K562 (cell line): ENCODE results near the gene OR4D9.

Experiments
- ELF4 ChIP-seq: fragments of 450-650 bp; formaldehyde crosslinking; IDR thresholded peaks from 2 replicates; pipeline ENCODE4 v1.4.0; 2022; ENCODE audit warnings: missing genetic modification characterization
- GATAD2B ChIP-seq: fragments of 450-650 bp; IDR thresholded peaks from 2 replicates; pipeline ENCODE4 v1.6.1; 2017; ENCODE audit warnings: mild to moderate bottlenecking, borderline replicate concordance
- MYNN ChIP-seq, 2 experiments: sonication (generic); formaldehyde crosslinking in 1 of 2; IDR thresholded peaks; 2 replicates each; pipeline versions ENCODE4 v1.5.0 to v1.6.1; 2016 to 2020; ENCODE audit warnings: antibody characterized with exemption in 1 of 2, missing genetic modification reagents in 1 of 2
- TF ChIP-seq, protein P1 (sequence below): sonication (generic); formaldehyde crosslinking; IDR thresholded peaks from 2 replicates; pipeline ENCODE4 v1.8.1; 2023; ENCODE audit warnings: mild to moderate bottlenecking, missing genetic modification reagents
- TF ChIP-seq, protein P2 (sequence below), 3 experiments: IDR thresholded peaks in 2 of 3; conservative IDR thresholded peaks in 1 of 3; 2 replicates each; pipeline ENCODE4 v1.5.1; 2011 to 2012; ENCODE audit warnings: low read length in 3 of 3, mild to moderate bottlenecking in 3 of 3, control low read depth in 2 of 3, improper control_type of control experiment in 1 of 3, inconsistent platforms in 1 of 3, low read depth in 1 of 3, mixed read lengths in 1 of 3, moderate library complexity in 1 of 3; ENCODE audit not compliant: insufficient read depth in 2 of 3
- TF ChIP-seq, protein P3 (sequence below), 2 experiments: fragments of 450-650 bp; formaldehyde crosslinking in 1 of 2; IDR thresholded peaks; 2 replicates each; pipeline versions ENCODE4 v1.4.0 to v1.6.1; 2014 to 2020; ENCODE audit warnings: mild to moderate bottlenecking in 2 of 2, borderline replicate concordance in 1 of 2, low read depth in 1 of 2

DNA sequence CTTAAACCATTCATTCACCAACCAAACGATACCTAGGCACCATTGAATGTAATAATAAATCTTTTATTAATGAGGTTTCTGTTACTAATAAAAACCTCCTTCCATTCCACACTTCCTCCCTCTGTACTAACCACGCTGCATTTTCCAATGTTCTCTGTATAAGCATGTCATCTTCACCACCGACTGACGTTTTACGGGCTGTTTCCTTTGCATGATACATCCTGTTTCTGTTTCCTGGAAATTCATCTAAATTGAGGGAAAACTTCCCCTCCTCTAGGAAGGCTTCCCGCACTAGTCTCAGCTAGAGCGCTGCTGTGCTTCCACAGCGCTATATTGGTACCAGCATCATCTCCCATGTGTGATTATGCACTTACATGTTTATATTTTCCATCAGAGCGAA lies 36.2 kb upstream of the OR4D9 start:
- no peak for TF ChIP-seq ELF4 (CRISPR knock-in tag)
- no peak for TF ChIP-seq MYNN (IDR thresholded peaks at IDR 0.05)
- TF ChIP-seq MYNN (CRISPR knock-in tag; IDR thresholded peaks at IDR 0.05): no peak
- no peak for TF ChIP-seq GATAD2B
- TF ChIP-seq, protein P1, sequence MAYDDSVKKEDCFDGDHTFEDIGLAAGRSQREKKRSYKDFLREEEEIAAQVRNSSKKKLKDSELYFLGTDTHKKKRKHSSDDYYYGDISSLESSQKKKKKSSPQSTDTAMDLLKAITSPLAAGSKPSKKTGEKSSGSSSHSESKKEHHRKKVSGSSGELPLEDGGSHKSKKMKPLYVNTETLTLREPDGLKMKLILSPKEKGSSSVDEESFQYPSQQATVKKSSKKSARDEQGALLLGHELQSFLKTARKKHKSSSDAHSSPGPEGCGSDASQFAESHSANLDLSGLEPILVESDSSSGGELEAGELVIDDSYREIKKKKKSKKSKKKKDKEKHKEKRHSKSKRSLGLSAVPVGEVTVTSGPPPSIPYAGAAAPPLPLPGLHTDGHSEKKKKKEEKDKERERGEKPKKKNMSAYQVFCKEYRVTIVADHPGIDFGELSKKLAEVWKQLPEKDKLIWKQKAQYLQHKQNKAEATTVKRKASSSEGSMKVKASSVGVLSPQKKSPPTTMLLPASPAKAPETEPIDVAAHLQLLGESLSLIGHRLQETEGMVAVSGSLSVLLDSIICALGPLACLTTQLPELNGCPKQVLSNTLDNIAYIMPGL (CRISPR knock-in tag): no peak
- TF ChIP-seq, protein P2, sequence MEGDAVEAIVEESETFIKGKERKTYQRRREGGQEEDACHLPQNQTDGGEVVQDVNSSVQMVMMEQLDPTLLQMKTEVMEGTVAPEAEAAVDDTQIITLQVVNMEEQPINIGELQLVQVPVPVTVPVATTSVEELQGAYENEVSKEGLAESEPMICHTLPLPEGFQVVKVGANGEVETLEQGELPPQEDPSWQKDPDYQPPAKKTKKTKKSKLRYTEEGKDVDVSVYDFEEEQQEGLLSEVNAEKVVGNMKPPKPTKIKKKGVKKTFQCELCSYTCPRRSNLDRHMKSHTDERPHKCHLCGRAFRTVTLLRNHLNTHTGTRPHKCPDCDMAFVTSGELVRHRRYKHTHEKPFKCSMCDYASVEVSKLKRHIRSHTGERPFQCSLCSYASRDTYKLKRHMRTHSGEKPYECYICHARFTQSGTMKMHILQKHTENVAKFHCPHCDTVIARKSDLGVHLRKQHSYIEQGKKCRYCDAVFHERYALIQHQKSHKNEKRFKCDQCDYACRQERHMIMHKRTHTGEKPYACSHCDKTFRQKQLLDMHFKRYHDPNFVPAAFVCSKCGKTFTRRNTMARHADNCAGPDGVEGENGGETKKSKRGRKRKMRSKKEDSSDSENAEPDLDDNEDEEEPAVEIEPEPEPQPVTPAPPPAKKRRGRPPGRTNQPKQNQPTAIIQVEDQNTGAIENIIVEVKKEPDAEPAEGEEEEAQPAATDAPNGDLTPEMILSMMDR (IDR thresholded peaks at IDR 0.05 in 2 of 3, conservative IDR thresholded peaks at IDR 0.05 in 1 of 3; ENCODE audit: insufficient read depth in 2 of 3, low read depth in 1 of 3, low read length in 3 of 3): no peak
- TF ChIP-seq, protein P3, sequence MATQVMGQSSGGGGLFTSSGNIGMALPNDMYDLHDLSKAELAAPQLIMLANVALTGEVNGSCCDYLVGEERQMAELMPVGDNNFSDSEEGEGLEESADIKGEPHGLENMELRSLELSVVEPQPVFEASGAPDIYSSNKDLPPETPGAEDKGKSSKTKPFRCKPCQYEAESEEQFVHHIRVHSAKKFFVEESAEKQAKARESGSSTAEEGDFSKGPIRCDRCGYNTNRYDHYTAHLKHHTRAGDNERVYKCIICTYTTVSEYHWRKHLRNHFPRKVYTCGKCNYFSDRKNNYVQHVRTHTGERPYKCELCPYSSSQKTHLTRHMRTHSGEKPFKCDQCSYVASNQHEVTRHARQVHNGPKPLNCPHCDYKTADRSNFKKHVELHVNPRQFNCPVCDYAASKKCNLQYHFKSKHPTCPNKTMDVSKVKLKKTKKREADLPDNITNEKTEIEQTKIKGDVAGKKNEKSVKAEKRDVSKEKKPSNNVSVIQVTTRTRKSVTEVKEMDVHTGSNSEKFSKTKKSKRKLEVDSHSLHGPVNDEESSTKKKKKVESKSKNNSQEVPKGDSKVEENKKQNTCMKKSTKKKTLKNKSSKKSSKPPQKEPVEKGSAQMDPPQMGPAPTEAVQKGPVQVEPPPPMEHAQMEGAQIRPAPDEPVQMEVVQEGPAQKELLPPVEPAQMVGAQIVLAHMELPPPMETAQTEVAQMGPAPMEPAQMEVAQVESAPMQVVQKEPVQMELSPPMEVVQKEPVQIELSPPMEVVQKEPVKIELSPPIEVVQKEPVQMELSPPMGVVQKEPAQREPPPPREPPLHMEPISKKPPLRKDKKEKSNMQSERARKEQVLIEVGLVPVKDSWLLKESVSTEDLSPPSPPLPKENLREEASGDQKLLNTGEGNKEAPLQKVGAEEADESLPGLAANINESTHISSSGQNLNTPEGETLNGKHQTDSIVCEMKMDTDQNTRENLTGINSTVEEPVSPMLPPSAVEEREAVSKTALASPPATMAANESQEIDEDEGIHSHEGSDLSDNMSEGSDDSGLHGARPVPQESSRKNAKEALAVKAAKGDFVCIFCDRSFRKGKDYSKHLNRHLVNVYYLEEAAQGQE (IDR thresholded peaks at IDR 0.05; ENCODE audit: borderline replicate concordance): no peak
- TF ChIP-seq, protein P3 (CRISPR knock-in tag; IDR thresholded peaks at IDR 0.05; ENCODE audit: low read depth): no peak
